Keratinocyte (primary cell): ENCODE measurements around the gene SPTLC3. TPM values are rescaled to one million over a fixed set of nuclear protein-coding genes. Genes with fewer than 3 reads are reported as not detected.

Source experiments
- DNase-seq: peaks from one replicate; pipeline ENCODE4 v3.0.0-alpha.2; 2011; ENCODE audit warnings: low read depth, missing footprints, low spot score
- FAIRE-seq: peaks from 2 replicates; lab custom pipeline; 2011; peaks lifted over from hg19 to GRCh38; lab: Jason Lieb, UNC
- H2AFZ ChIP-seq: 2 replicates; pipeline ENCODE4 v1.6.0; 2012; ENCODE audit warnings: low read length, control low read depth, inconsistent platforms; ENCODE audit not compliant: control insufficient read depth
- H3K27ac ChIP-seq: 2 replicates; pipeline ENCODE4 v1.5.1; 2011; ENCODE audit warnings: low read length; ENCODE audit not compliant: control insufficient read depth, insufficient read depth
- H3K27me3 ChIP-seq: 3 replicates; pipeline ENCODE4 v1.6.0; 2011; ENCODE audit warnings: low read length; ENCODE audit not compliant: control insufficient read depth, insufficient read depth; ENCODE audit errors: extremely low read depth
- H3K36me3 ChIP-seq, 2 experiments: 2 replicates in 1 of 2; 3 replicates in 1 of 2; pipeline ENCODE4 v1.5.1; 2011; ENCODE audit warnings: low read length in 2 of 2, mild to moderate bottlenecking in 1 of 2; ENCODE audit not compliant: control insufficient read depth in 2 of 2, insufficient read depth in 2 of 2; ENCODE audit errors: extremely low read depth in 1 of 2
- H3K4me1 ChIP-seq: 3 replicates; pipeline ENCODE4 v1.5.1; 2011; ENCODE audit warnings: low read length; ENCODE audit not compliant: control insufficient read depth, insufficient read depth; ENCODE audit errors: extremely low read depth
- H3K4me2 ChIP-seq: 3 replicates; pipeline ENCODE4 v1.6.0; 2011; ENCODE audit warnings: low read depth, low read length; ENCODE audit not compliant: control insufficient read depth, insufficient read depth; ENCODE audit errors: extremely low read depth
- H3K4me3 ChIP-seq, 3 experiments: fragments of 200-600 bp in 1 of 3; sonication (generic) in 1 of 3; 2 replicates in 2 of 3; 3 replicates in 1 of 3; pipeline ENCODE4 v1.5.1; 2011 to 2016; ENCODE audit warnings: low read length in 3 of 3, mild to moderate bottlenecking in 3 of 3, control low read depth in 2 of 3, inconsistent platforms in 1 of 3, low read depth in 1 of 3, mixed read lengths in 1 of 3, mixed run types in 1 of 3, moderate library complexity in 1 of 3; ENCODE audit not compliant: control insufficient read depth in 2 of 3, insufficient read depth in 2 of 3; ENCODE audit errors: extremely low read depth in 1 of 3
- H3K79me2 ChIP-seq: 2 replicates; pipeline ENCODE4 v1.6.0; 2012; ENCODE audit warnings: low read length; ENCODE audit not compliant: control insufficient read depth, insufficient read depth
- H3K9ac ChIP-seq: 3 replicates; pipeline ENCODE4 v1.6.0; 2011; ENCODE audit warnings: low read length; ENCODE audit not compliant: control insufficient read depth, insufficient read depth; ENCODE audit errors: extremely low read depth
- H3K9me1 ChIP-seq: 3 replicates; pipeline ENCODE4 v1.6.0; 2011; ENCODE audit warnings: low read length; ENCODE audit not compliant: control insufficient read depth, insufficient read depth; ENCODE audit errors: extremely low read depth
- H3K9me3 ChIP-seq: 2 replicates; pipeline ENCODE4 v1.5.1; 2012; ENCODE audit warnings: low read depth, low read length; ENCODE audit not compliant: control insufficient read depth
- H4K20me1 ChIP-seq: 3 replicates; pipeline ENCODE4 v1.6.0; 2011; ENCODE audit warnings: low read length; ENCODE audit not compliant: control insufficient read depth, insufficient read depth; ENCODE audit errors: extremely low read depth
- CTCF ChIP-seq, 3 experiments: IDR thresholded peaks in 1 of 3; conservative IDR thresholded peaks in 1 of 3; optimal IDR thresholded peaks in 1 of 3; 2 replicates in 2 of 3; 3 replicates in 1 of 3; pipeline versions ENCODE3 to v1.5.1; 2011; ENCODE audit warnings: low read length in 3 of 3, mild to moderate bottlenecking in 3 of 3, moderate library complexity in 2 of 3, control low read depth in 1 of 3, inconsistent platforms in 1 of 3; ENCODE audit not compliant: insufficient read depth in 2 of 3; ENCODE audit errors: extremely low read depth in 1 of 3
- EZH2 ChIP-seq: IDR thresholded peaks from one replicate; pipeline ENCODE4 v1.6.1; 2012; ENCODE audit warnings: inconsistent platforms, mild to moderate bottlenecking, low read length, moderate library complexity
- dilution Hi-C: fragments of 300-500 bp; cut with MboI; formaldehyde crosslinking; loops from one replicate; pipeline ENCODE4 v1.7.0; 2020; ENCODE audit warnings: low sequenced_read_pairs; ENCODE audit not compliant: extremely low pct_ligation_motif_present
- polyA plus RNA-seq, 5 experiments: library from polyadenylated mRNA; depleted of rRNA in 3 of 5; stranded (reverse) in 3 of 5; stranded (forward) in 1 of 5; unstranded in 1 of 5; fragments of >200 nt; gene quantifications; 1 replicate in 1 of 5; 2 replicates in 3 of 5; 3 replicates in 1 of 5; pipeline versions ENCODE4 v1.2.1 to v1.2.3, GENCODE V29; 2011 to 2012; ENCODE audit warnings: missing spikeins in 2 of 5, low read depth in 1 of 5, low replicate concordance in 1 of 5

SPTLC3 gene
- polyA plus RNA-seq, 1 donor (not counting 4 experiments of a cell fraction or from before 2014, with no cell fraction given): 11.4 TPM

- Histone ChIP-seq H3K4me3 (no peak overlapping the region), H3K79me2 (no peaks in the 10 kb centered on the region), H4K20me1 (no peaks in the 10 kb centered on the region), H2AFZ (no peak overlapping the region), H3K9me1 (no peaks in the 10 kb centered on the region), H3K27ac (no peak overlapping the region), H3K4me2 (no peak overlapping the region), H3K27me3 (no peaks in the 10 kb centered on the region), H3K9ac (no peak overlapping the region), H3K4me1 (no peaks in the 10 kb centered on the region), H3K36me3 (peaks cover 0 to 3% of the 10 kb centered on the region in 2 experiments), H3K9me3 (no peaks in the 10 kb centered on the region)
- dilution Hi-C loops: no loop called here
- FAIRE-seq: no peak
- no peak for TF ChIP-seq EZH2
- TF ChIP-seq CTCF (optimal IDR thresholded peaks at IDR 0.05 in 1 of 3, IDR thresholded peaks at IDR 0.05 in 1 of 3, conservative IDR thresholded peaks at IDR 0.05 in 1 of 3; ENCODE audit: extremely low read depth in 1 of 3, insufficient read depth in 2 of 3, low read length in 3 of 3): no peak
- no peak for DNase-seq
Measured at GRCh38 chr20:13165203-13165602, 156.4 kb downstream of the SPTLC3 start.

- no peaks in the 10 kb centered on the region for H4K20me1 ChIP-seq
- DNase-seq (no peak), FAIRE-seq (no peak)
- H3K27me3 ChIP-seq: no peaks in the 10 kb centered on the region
- peaks cover 0 to 3% of the 10 kb centered on the region in 2 experiments for H3K36me3 ChIP-seq
- H2AFZ ChIP-seq: no peak overlapping the region
- H3K4me2 ChIP-seq: no peak overlapping the region
- H3K9ac ChIP-seq: no peak overlapping the region
- H3K4me3 ChIP-seq: no peak overlapping the region
- dilution Hi-C loops: no loop called here
- no peak overlapping the region for H3K27ac ChIP-seq
- no peak for TF ChIP-seq EZH2
- TF ChIP-seq CTCF (optimal IDR thresholded peaks at IDR 0.05 in 1 of 3, IDR thresholded peaks at IDR 0.05 in 1 of 3, conservative IDR thresholded peaks at IDR 0.05 in 1 of 3; ENCODE audit: extremely low read depth in 1 of 3, insufficient read depth in 2 of 3, low read length in 3 of 3): no peak
- H3K9me1 ChIP-seq: no peaks in the 10 kb centered on the region
- H3K9me3 ChIP-seq: no peaks in the 10 kb centered on the region
- H3K79me2 ChIP-seq: no peaks in the 10 kb centered on the region
- H3K4me1 ChIP-seq: no peaks in the 10 kb centered on the region
Measured at GRCh38 chr20:13166011-13166410, 157.2 kb downstream of the SPTLC3 start.
